Osteoblast (primary cell): ENCODE results near the gene IPO4. TPM values are rescaled to one million over a fixed set of nuclear protein-coding genes. Genes with fewer than 3 reads are reported as not detected.

Source experiments
- DNase-seq: peaks from one replicate; pipeline ENCODE4 v3.0.0; 2011; ENCODE audit warnings: low spot score, mixed read lengths; ENCODE audit not compliant: insufficient read length; ENCODE audit errors: missing footprints
- H2AFZ ChIP-seq: 2 replicates; pipeline ENCODE4 v1.6.0; 2011; ENCODE audit warnings: mild to moderate bottlenecking, low read length
- H3K27ac ChIP-seq: 2 replicates; pipeline ENCODE4 v1.5.1; 2011; ENCODE audit warnings: mild to moderate bottlenecking, low read depth, low read length, moderate library complexity
- H3K27me3 ChIP-seq: 2 replicates; pipeline ENCODE4 v1.6.0; 2012; ENCODE audit warnings: mild to moderate bottlenecking, control low read depth, inconsistent platforms, low read length, moderate library complexity; ENCODE audit not compliant: insufficient read depth
- H3K36me3 ChIP-seq: 2 replicates; pipeline ENCODE4 v1.5.1; 2011; ENCODE audit warnings: mild to moderate bottlenecking, low read length, control low read depth, moderate library complexity; ENCODE audit not compliant: insufficient read depth
- H3K4me1 ChIP-seq: 2 replicates; pipeline ENCODE4 v1.5.1; 2011; ENCODE audit warnings: mild to moderate bottlenecking, low read length, control low read depth, moderate library complexity; ENCODE audit not compliant: insufficient read depth
- H3K4me2 ChIP-seq: 2 replicates; pipeline ENCODE4 v1.6.0; 2011; ENCODE audit warnings: mild to moderate bottlenecking, low read length; ENCODE audit not compliant: insufficient read depth
- H3K4me3 ChIP-seq: fragments of 200-600 bp; sonication (generic); 3 replicates; pipeline ENCODE4 v1.5.1; 2012; ENCODE audit warnings: mild to moderate bottlenecking, low read length, inconsistent platforms; ENCODE audit not compliant: insufficient read depth
- H3K79me2 ChIP-seq: 2 replicates; pipeline ENCODE4 v1.6.0; 2012; ENCODE audit warnings: mild to moderate bottlenecking, low read length, control low read depth, inconsistent platforms; ENCODE audit not compliant: insufficient read depth
- H3K9me3 ChIP-seq: 2 replicates; pipeline ENCODE4 v1.5.1; 2011; ENCODE audit warnings: low read depth, low read length, control low read depth
- H4K20me1 ChIP-seq: 2 replicates; pipeline ENCODE4 v1.6.0; 2012; ENCODE audit warnings: mild to moderate bottlenecking, low read length, control low read depth; ENCODE audit not compliant: insufficient read depth
- total RNA-seq: library from RNA; depleted of rRNA; stranded (reverse); fragments of >200 nt; gene quantifications from 2 replicates; pipeline ENCODE4 v1.2.3, GENCODE V29; 2012
- TF ChIP-seq, protein P1 (sequence below): IDR thresholded peaks from 2 replicates; pipeline ENCODE4 v1.5.1; 2011; ENCODE audit warnings: mild to moderate bottlenecking, low read depth, low read length, moderate library complexity; ENCODE audit errors: extremely low read depth

IPO4 gene
- total RNA-seq, 1 donor: 47.0 TPM

DNA sequence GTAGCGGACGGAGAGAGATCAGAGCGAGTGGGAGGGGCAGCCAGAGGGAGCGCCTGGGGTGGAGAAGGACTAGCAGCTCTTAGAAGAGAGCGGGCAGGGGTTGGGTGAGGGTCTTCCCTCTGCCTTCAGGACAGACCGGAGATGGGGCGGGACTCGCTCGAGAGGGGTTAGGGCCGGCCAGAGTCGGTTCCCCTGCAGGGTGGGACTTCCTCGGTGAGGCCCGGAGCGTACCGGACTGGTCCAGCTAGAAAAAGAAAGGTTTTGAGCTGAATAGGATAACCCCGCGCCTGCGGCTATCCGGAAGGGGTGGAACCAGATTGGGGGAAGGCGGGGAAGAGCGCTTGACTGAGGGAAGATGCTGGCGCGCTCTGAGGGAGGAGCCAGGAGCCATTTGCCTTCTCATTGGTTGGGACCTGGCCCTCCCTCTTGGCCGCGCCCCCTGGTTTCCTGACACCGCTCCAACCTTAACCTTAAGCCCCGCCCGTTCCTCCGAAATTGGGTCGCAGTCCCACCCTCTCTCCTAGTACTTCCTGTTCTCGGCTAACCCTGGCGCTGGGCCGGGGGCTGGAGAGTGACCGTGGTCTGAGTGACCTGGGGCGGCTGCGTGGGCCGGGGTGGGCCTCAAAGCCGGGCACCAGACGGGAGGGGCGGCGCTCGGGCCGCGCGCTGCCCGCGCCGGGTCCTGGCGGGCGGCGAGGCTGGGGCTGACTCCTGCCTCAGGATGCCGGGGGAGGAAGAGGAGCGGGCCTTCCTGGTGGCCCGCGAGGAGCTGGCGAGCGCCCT lies 41.4 kb downstream of the IPO4 start, which contains the start of gene RNF31:
Gene RNF31 (plus strand): TSS at position 521 of the 783 bp plus-strand sequence. CDS start 201 bp downstream, at position 722.
- peak within 1 kb of the TSS; percentile 87 for H2AFZ ChIP-seq
- peaks cover 39% of the 10 kb centered on the region for H3K36me3 ChIP-seq
- peaks cover 42% of the 10 kb centered on the region for H3K4me1 ChIP-seq
- H3K4me2 ChIP-seq: peak within 1 kb of the TSS; percentile 82
- TF ChIP-seq, protein P1, sequence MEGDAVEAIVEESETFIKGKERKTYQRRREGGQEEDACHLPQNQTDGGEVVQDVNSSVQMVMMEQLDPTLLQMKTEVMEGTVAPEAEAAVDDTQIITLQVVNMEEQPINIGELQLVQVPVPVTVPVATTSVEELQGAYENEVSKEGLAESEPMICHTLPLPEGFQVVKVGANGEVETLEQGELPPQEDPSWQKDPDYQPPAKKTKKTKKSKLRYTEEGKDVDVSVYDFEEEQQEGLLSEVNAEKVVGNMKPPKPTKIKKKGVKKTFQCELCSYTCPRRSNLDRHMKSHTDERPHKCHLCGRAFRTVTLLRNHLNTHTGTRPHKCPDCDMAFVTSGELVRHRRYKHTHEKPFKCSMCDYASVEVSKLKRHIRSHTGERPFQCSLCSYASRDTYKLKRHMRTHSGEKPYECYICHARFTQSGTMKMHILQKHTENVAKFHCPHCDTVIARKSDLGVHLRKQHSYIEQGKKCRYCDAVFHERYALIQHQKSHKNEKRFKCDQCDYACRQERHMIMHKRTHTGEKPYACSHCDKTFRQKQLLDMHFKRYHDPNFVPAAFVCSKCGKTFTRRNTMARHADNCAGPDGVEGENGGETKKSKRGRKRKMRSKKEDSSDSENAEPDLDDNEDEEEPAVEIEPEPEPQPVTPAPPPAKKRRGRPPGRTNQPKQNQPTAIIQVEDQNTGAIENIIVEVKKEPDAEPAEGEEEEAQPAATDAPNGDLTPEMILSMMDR: no peak
- peak within 1 kb of the TSS; percentile 84 for H3K4me3 ChIP-seq
- peak within 1 kb of the TSS; percentile 62 for H3K27ac ChIP-seq
- H3K9me3 ChIP-seq: no peaks in the 10 kb centered on the region
- peaks cover 53% of the 10 kb centered on the region for H3K79me2 ChIP-seq
- no peaks in the 10 kb centered on the region for H3K27me3 ChIP-seq
- peak; percentile 100 for DNase-seq
- peaks cover 11% of the 10 kb centered on the region for H4K20me1 ChIP-seq

- peaks cover 33% of the 10 kb centered on the region for H3K36me3 ChIP-seq
Observed at GRCh38 chr14:24146453-24146977, 42.1 kb downstream of the IPO4 start, which contains the start of gene PSME2. Gene PSME2 (minus strand): TSS chr14:24146610. CDS start chr14:24146581, 29 bp downstream.

GRCh38 chr14:24145690-24146452 lies 42.7 kb downstream of the IPO4 start:
- TF ChIP-seq, protein P1: no peak
- Histone ChIP-seq H4K20me1 (peaks cover 14% of the 10 kb centered on the region), H3K79me2 (peaks cover 50% of the 10 kb centered on the region), H3K4me1 (peaks cover 46% of the 10 kb centered on the region), H3K27me3 (no peaks in the 10 kb centered on the region), H3K27ac (peak overlapping the region; percentile 62), H3K9me3 (no peaks in the 10 kb centered on the region), H3K36me3 (peaks cover 26% of the 10 kb centered on the region), H3K4me3 (peak overlapping the region; percentile 84), H2AFZ (peak overlapping the region; percentile 84), H3K4me2 (peak overlapping the region; percentile 82)
- peak; percentile 86 for DNase-seq

More at GRCh38 chr14:24146453-24146977, 42.1 kb downstream of the IPO4 start, which contains the start of gene PSME2:
- H3K79me2 ChIP-seq: peaks cover 53% of the 10 kb centered on the region
- H2AFZ ChIP-seq: peak within 1 kb of the TSS; percentile 87
- TF ChIP-seq, protein P1: no peak
- DNase-seq: peak; percentile 99
- peak within 1 kb of the TSS; percentile 82 for H3K4me2 ChIP-seq
- peak within 1 kb of the TSS; percentile 84 for H3K4me3 ChIP-seq
- no peaks in the 10 kb centered on the region for H3K9me3 ChIP-seq
- peaks cover 11% of the 10 kb centered on the region for H4K20me1 ChIP-seq
- no peaks in the 10 kb centered on the region for H3K27me3 ChIP-seq
- peak within 1 kb of the TSS; percentile 62 for H3K27ac ChIP-seq
- peaks cover 46% of the 10 kb centered on the region for H3K4me1 ChIP-seq
